K562 (cell line): ENCODE data around the gene PADI4. TPM values are rescaled to one million over a fixed set of nuclear protein-coding genes. Genes with fewer than 3 reads are reported as not detected.
A peak's percentile ranks its signal among the peaks of the same experiment; 100 is the strongest.

Experiments
- ATAC-seq: fragments of 200-7000 bp; cut with Tn5 transposase; 3 replicates; pipeline ENCODE4 v1.9.1; 2020; ENCODE audit warnings: moderate library complexity
- BruUV-seq: library from RNA; stranded (reverse); fragments of 400-500 nt; replicated peaks from 2 replicates; lab custom pipeline; 2021; lab: Mats Ljungman, UMichigan
- CTCF ChIA-PET: fragments of 300-600 bp; formaldehyde crosslinking; extraction: SDS; loops from one replicate; lab custom pipeline; 2021; ENCODE audit warnings: low intra/inter-chr PET ratio; lab: Yijun Ruan, JAX
- POLR2A ChIA-PET: fragments of 300-600, 350-650 bp; sonication (Branson Sonifier 250); formaldehyde crosslinking; extraction: SDS; loops from one replicate; lab custom pipeline; 2021; ENCODE audit warnings: antibody characterized with exemption, inconsistent platforms; lab: Yijun Ruan, JAX
- DNase-seq, 4 experiments: peaks; one replicate each; pipeline versions ENCODE4 v3.0.0 to v3.0.0-alpha.2; 2011 to 2018; ENCODE audit warnings: low spot score in 3 of 4, mixed read lengths in 3 of 4; ENCODE audit errors: extremely low read depth in 1 of 4
- FAIRE-seq: peaks from 2 replicates; lab custom pipeline; 2011; peaks lifted over from hg19 to GRCh38; lab: Jason Lieb, UNC
- H2AFZ ChIP-seq: 2 replicates; pipeline ENCODE4 v1.6.0; 2011; ENCODE audit warnings: low read depth, low read length, control low read depth, inconsistent platforms
- H3K27ac ChIP-seq: fragments of 200-600 bp; 3 replicates; pipeline ENCODE4 v1.8.0; 2011; ENCODE audit warnings: low read depth, mild to moderate bottlenecking, control low read depth, inconsistent platforms, low read length, moderate library complexity, mixed read lengths; ENCODE audit errors: extremely low read depth
- H3K27me3 ChIP-seq, 2 experiments: fragments of 300-600 bp in 1 of 2; 2 replicates in 1 of 2; 3 replicates in 1 of 2; pipeline versions ENCODE4 v1.6.0 to v1.8.0; 2011; ENCODE audit warnings: inconsistent platforms in 2 of 2, low read length in 2 of 2, mild to moderate bottlenecking in 1 of 2, mixed read lengths in 1 of 2, moderate library complexity in 1 of 2; ENCODE audit not compliant: control insufficient read depth in 2 of 2, insufficient read depth in 2 of 2
- H3K36me3 ChIP-seq: fragments of 300-600 bp; 3 replicates; pipeline ENCODE4 v1.8.0; 2011; ENCODE audit warnings: mild to moderate bottlenecking, low read length, inconsistent platforms; ENCODE audit not compliant: control insufficient read depth, insufficient read depth
- H3K4me1 ChIP-seq, 2 experiments: fragments of 200-600 bp in 1 of 2; replicated peaks in 1 of 2; 2 replicates in 1 of 2; 3 replicates in 1 of 2; pipeline versions ENCODE4 v1.5.1 to v1.8.0; 2011; ENCODE audit warnings: inconsistent platforms in 2 of 2, low read length in 2 of 2, mild to moderate bottlenecking in 1 of 2, mixed read lengths in 1 of 2, moderate library complexity in 1 of 2; ENCODE audit not compliant: control insufficient read depth in 2 of 2, insufficient read depth in 2 of 2
- H3K4me2 ChIP-seq: 2 replicates; pipeline ENCODE4 v1.6.1; 2011; ENCODE audit warnings: low read length, control low read depth, inconsistent platforms, mixed read lengths; ENCODE audit not compliant: insufficient read depth
- H3K4me3 ChIP-seq: fragments of 200-600 bp; sonication (generic), shearing (Covaris generic); 2 replicates; pipeline ENCODE4 v1.5.1; 2016; ENCODE audit warnings: control low read depth, inconsistent platforms
- H3K79me2 ChIP-seq: fragments of 200-600 bp; 3 replicates; pipeline ENCODE4 v1.8.0; 2011; ENCODE audit warnings: low read length, inconsistent platforms; ENCODE audit not compliant: control insufficient read depth, insufficient read depth
- H3K9ac ChIP-seq, 2 experiments: 2 replicates each; pipeline versions ENCODE4 v1.6.0 to v1.6.1; 2011; ENCODE audit warnings: low read depth in 2 of 2, low read length in 2 of 2, control low read depth in 1 of 2, inconsistent platforms in 1 of 2, mild to moderate bottlenecking in 1 of 2, mixed read lengths in 1 of 2; ENCODE audit not compliant: insufficient read depth in 1 of 2
- H3K9me1 ChIP-seq: one replicate; pipeline ENCODE4 v1.6.0; 2011; ENCODE audit warnings: inconsistent platforms, mild to moderate bottlenecking, low read length, moderate library complexity; ENCODE audit not compliant: control insufficient read depth, insufficient read depth
- H3K9me3 ChIP-seq: replicated peaks from 2 replicates; pipeline ENCODE4 v1.5.1; 2011; ENCODE audit warnings: low read depth, low read length, inconsistent platforms; ENCODE audit not compliant: control insufficient read depth, insufficient read depth
- H4K20me1 ChIP-seq: replicated peaks from 2 replicates; pipeline ENCODE4 v1.6.1; 2011; ENCODE audit warnings: low read length, inconsistent platforms, mixed read lengths; ENCODE audit not compliant: control insufficient read depth, insufficient read depth
- CBX8 ChIP-seq: fragments of 200-600 bp; sonication (generic); IDR thresholded peaks from 2 replicates; pipeline ENCODE4 v1.6.1; 2012; ENCODE audit warnings: borderline replicate concordance, mixed run types, low read depth, mild to moderate bottlenecking, moderate library complexity, mixed read lengths, low read length, control low read depth, inconsistent platforms; ENCODE audit not compliant: poor library complexity, severe bottlenecking; ENCODE audit errors: extremely low read depth
- FUS ChIP-seq: fragments of 200-400 bp; formaldehyde crosslinking; optimal IDR thresholded peaks from 2 replicates; pipeline ENCODE3; 2017; ENCODE audit warnings: low read depth, low read length
- SIN3A ChIP-seq, 2 experiments: fragments of 150-350 bp in 1 of 2; IDR thresholded peaks; 2 replicates each; pipeline ENCODE4 v1.6.1; 2011 to 2016; ENCODE audit warnings: borderline replicate concordance in 2 of 2, low read depth in 2 of 2, low read length in 2 of 2, mild to moderate bottlenecking in 2 of 2, moderate library complexity in 2 of 2; ENCODE audit not compliant: control insufficient read depth in 1 of 2
- YY1 ChIP-seq, 3 experiments: IDR thresholded peaks; 2 replicates each; pipeline ENCODE4 v1.6.1; 2011; ENCODE audit warnings: low read length in 2 of 3, mild to moderate bottlenecking in 2 of 3, moderate library complexity in 2 of 3, borderline replicate concordance in 1 of 3, control low read depth in 1 of 3, low read depth in 1 of 3; ENCODE audit not compliant: insufficient read depth in 3 of 3, insufficient replicate concordance in 2 of 3, control insufficient read depth in 1 of 3, insufficient read length in 1 of 3; ENCODE audit errors: extremely low read depth in 1 of 3
- WGBS: fragments of 100-300 bp; shearing (Covaris generic); methylation state at CpG from one replicate; pipeline ENCODE4 v1.1.6; 2016; ENCODE audit warnings: low coverage, mixed read lengths; ENCODE audit not compliant: insufficient coverage; ENCODE audit errors: missing lambda C conversion rate; 5-methylcytosine and 5-hydroxymethylcytosine counted together
- in situ Hi-C: fragments of 300-500 bp; cut with MboI; formaldehyde crosslinking; loops from 4 replicates; pipeline ENCODE4 v1.15.0; 2018; ENCODE audit warnings: inconsistent platforms, mixed read lengths
- intact Hi-C: fragments of 100-400 bp; cut with micrococcal nuclease; formaldehyde crosslinking; loops from 2 replicates; pipeline ENCODE4 v1.14.2; 2022
- polyA plus RNA-seq, 8 experiments: library from polyadenylated mRNA; depleted of rRNA in 4 of 8; stranded (reverse) in 5 of 8; unstranded in 3 of 8; fragments of >200 nt; fragmentation: Nextera tagmentation in 2 of 8; fragmentation: Illumina TruSeq in 1 of 8; extraction: Ambion mirVana in 2 of 8; extraction: Trizol in 1 of 8; gene quantifications; 2 replicates each; pipeline versions ENCODE4 v1.2.1 to v1.2.3, GENCODE V29; 2011 to 2014; ENCODE audit warnings: inconsistent platforms in 1 of 8, missing spikeins in 1 of 8
- total RNA-seq, 7 experiments: library from RNA; depleted of rRNA in 6 of 7; stranded (reverse); fragments of >200 nt in 6 of 7; fragmentation: Illumina TruSeq in 2 of 7; extraction: Trizol in 2 of 7; gene quantifications; 2 replicates each; pipeline versions ENCODE4 v1.2.1 to v1.2.3, GENCODE V29; 2011 to 2021; ENCODE audit warnings: low replicate concordance in 1 of 7
- TF ChIP-seq, protein P1 (sequence below): sonication (generic); formaldehyde crosslinking; IDR thresholded peaks from 2 replicates; pipeline ENCODE4 v1.9.0; 2022; ENCODE audit warnings: mild to moderate bottlenecking, missing genetic modification reagents
- TF ChIP-seq, protein P2 (sequence below): fragments of 250-450 bp; sonication (Bioruptor Pico); IDR thresholded peaks from 2 replicates; pipeline ENCODE4 v1.4.0; 2020; ENCODE audit warnings: mild to moderate bottlenecking, moderate library complexity
- TF ChIP-seq, protein P3 (sequence below): fragments of 450-650 bp; IDR thresholded peaks from one replicate; pipeline ENCODE4 v1.6.1; 2018; ENCODE audit warnings: mild to moderate bottlenecking, moderate library complexity; ENCODE audit not compliant: partially characterized antibody

Gene PADI4
- total and polyA plus RNA-seq, 9 of the 15 experiments (the other 6 are each of a cell fraction or from before 2014, with no cell fraction given) = 0.22 to 0.33 TPM; not detected in 7

DNA sequence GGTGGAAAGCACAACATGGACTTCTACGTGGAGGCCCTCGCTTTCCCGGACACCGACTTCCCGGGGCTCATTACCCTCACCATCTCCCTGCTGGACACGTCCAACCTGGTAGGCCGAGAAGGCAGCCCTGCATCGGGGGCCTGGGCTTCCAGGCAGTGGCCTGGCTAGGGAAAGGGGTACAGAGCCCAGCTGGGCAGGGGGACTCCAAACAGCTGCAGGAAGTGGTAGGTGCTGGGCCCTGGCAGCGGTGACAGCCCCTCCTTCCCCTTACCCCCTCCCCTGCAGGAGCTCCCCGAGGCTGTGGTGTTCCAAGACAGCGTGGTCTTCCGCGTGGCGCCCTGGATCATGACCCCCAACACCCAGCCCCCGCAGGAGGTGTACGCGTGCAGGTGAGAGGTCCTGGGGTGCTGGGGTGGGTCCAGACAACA is 34.0 kb downstream of the PADI4 start:
- no peak for ATAC-seq
- TF ChIP-seq YY1 (IDR thresholded peaks at IDR 0.05; ENCODE audit: borderline replicate concordance in 1 of 3, control insufficient read depth in 1 of 3, extremely low read depth in 1 of 3, insufficient read depth in 3 of 3, insufficient read length in 1 of 3, insufficient replicate concordance in 2 of 3, low read depth in 1 of 3, low read length in 2 of 3) (no peak), SIN3A (IDR thresholded peaks at IDR 0.05; ENCODE audit: borderline replicate concordance in 2 of 2, control insufficient read depth in 1 of 2, low read depth in 2 of 2, low read length in 2 of 2) (no peak), CBX8 (no peak), FUS (no peak)
- TF ChIP-seq, protein P1, sequence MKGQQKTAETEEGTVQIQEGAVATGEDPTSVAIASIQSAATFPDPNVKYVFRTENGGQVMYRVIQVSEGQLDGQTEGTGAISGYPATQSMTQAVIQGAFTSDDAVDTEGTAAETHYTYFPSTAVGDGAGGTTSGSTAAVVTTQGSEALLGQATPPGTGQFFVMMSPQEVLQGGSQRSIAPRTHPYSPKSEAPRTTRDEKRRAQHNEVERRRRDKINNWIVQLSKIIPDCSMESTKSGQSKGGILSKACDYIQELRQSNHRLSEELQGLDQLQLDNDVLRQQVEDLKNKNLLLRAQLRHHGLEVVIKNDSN (CRISPR knock-in tag) = no peak
- TF ChIP-seq, protein P2, sequence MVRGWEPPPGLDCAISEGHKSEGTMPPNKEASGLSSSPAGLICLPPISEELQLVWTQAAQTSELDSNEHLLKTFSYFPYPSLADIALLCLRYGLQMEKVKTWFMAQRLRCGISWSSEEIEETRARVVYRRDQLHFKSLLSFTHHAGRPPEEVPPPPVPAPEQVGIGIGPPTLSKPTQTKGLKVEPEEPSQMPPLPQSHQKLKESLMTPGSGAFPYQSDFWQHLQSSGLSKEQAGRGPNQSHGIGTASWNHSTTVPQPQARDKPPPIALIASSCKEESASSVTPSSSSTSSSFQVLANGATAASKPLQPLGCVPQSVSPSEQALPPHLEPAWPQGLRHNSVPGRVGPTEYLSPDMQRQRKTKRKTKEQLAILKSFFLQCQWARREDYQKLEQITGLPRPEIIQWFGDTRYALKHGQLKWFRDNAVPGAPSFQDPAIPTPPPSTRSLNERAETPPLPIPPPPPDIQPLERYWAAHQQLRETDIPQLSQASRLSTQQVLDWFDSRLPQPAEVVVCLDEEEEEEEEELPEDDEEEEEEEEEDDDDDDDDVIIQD (CRISPR knock-in tag) = no peak
- TF ChIP-seq, protein P3, sequence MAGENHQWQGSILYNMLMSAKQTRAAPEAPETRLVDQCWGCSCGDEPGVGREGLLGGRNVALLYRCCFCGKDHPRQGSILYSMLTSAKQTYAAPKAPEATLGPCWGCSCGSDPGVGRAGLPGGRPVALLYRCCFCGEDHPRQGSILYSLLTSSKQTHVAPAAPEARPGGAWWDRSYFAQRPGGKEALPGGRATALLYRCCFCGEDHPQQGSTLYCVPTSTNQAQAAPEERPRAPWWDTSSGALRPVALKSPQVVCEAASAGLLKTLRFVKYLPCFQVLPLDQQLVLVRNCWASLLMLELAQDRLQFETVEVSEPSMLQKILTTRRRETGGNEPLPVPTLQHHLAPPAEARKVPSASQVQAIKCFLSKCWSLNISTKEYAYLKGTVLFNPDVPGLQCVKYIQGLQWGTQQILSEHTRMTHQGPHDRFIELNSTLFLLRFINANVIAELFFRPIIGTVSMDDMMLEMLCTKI = no peak
- Histone ChIP-seq H3K4me1 (peaks cover 0 to 5% of the 10 kb centered on the region in 2 experiments; a peak in 2 of 5 replicates), H3K9ac (no peak overlapping the region), H3K9me1 (no peaks in the 10 kb centered on the region), H3K27ac (no peak overlapping the region), H3K4me2 (no peak overlapping the region), H3K4me3 (no peak overlapping the region), H3K79me2 (no peaks in the 10 kb centered on the region), H2AFZ (no peak overlapping the region), H3K9me3 (no peaks in the 10 kb centered on the region), H3K27me3 (peaks cover 19 to 40% of the 10 kb centered on the region in 2 experiments; a peak in 4 of 5 replicates), H3K36me3 (no peaks in the 10 kb centered on the region), H4K20me1 (peaks cover 2% of the 10 kb centered on the region; the same call in 1 of the 2 replicates)
- in situ Hi-C loops (no loop called here), intact Hi-C loops (no loop called here)
- WGBS = 8% methylated on average over 17 of the region's 17 CpGs
- BruUV-seq = no TSS peak
- FAIRE-seq = no peak
- peak in 1 of 4 experiments; percentile 4 for DNase-seq
- ChIA-PET POLR2A (interaction anchor here (0.7 to 1.0 kb wide), 2 partner anchors 11 to 139 kb away, joined by 3 to 4 read pairs; no protein-coding TSS in a partner anchor), CTCF (no interaction called here)
